ENCODE measurements around the gene NDFIP2.

- no peak for TF ChIP-seq CTCF (conservative IDR thresholded peaks at IDR 0.05; ENCODE audit: low read length)
- TF ChIP-seq EZH2phosphoT487 (IDR thresholded peaks at IDR 0.05; ENCODE audit: borderline replicate concordance, low read depth, low read length): no peak
Measured at GRCh38 chr13:79452239-79452913, 28.6 kb upstream of the NDFIP2 start.

Data from OCI-LY7 (cell line).